Mucosa of descending colon (tissue), 3 donors: ENCODE data around the gene MAGI2. TPM values are rescaled to one million over a fixed set of nuclear protein-coding genes. Genes with fewer than 3 reads are reported as not detected.

Source experiments
- ATAC-seq: fragments of 200-7000 bp; cut with Tn5 transposase; one replicate; pipeline ENCODE4 v1.9.1; 2020; ENCODE audit warnings: mild to moderate bottlenecking, moderate library complexity
- DNase-seq, 3 donors: peaks; one replicate each; pipeline ENCODE4 v3.0.0-alpha.2; 2020
- H3K36me3 ChIP-seq: fragments of 200-600 bp; one replicate; pipeline ENCODE4 v1.8.0; 2021; ENCODE audit warnings: low read depth, mild to moderate bottlenecking
- H3K4me1 ChIP-seq: fragments of 200-600 bp; one replicate; pipeline ENCODE4 v1.8.0; 2021; ENCODE audit warnings: low read depth, mild to moderate bottlenecking
- H3K4me3 ChIP-seq: fragments of 200-600 bp; one replicate; pipeline ENCODE4 v1.8.0; 2021; ENCODE audit warnings: mild to moderate bottlenecking
- H3K9me3 ChIP-seq: fragments of 200-600 bp; one replicate; pipeline ENCODE4 v1.8.0; 2021; ENCODE audit warnings: mild to moderate bottlenecking
- CTCF ChIP-seq: fragments of 200-600 bp; IDR thresholded peaks from one replicate; pipeline ENCODE4 v1.8.0; 2022; ENCODE audit warnings: antibody characterized with exemption, mild to moderate bottlenecking
- intact Hi-C, 2 donors: fragments of 100-400 bp; cut with DNase I in 1 of 2; cut with micrococcal nuclease in 1 of 2; formaldehyde crosslinking; loops; one replicate each; pipeline versions ENCODE4 v1.11.0 to v1.11.1; 2022; cut with DNase I, micrococcal nuclease
- total RNA-seq, 3 donors: library from RNA; stranded (reverse); fragmentation: NEBNext Ultra II Directional in 2 of 3; extraction: Animal tissue kit (Norgen Biotek cat#: 25700) in 2 of 3; gene quantifications; one replicate each; pipeline versions ENCODE4 v1.2.1 to v1.2.4, GENCODE V29; 2021 to 2023
- donor health status: DM: no; HTN: no; CAD: no; lungs with moderate emphysema.
- donor health status: DM: no; HTN: no; CAD: no.
- donor health status: DM: no; HTN: yes; CAD: no.

Gene MAGI2
- total RNA-seq, 3 donors from 2014 or later: 1.9 to 14.5 (median 2.7) TPM

- intact Hi-C loops: no loop called here
- H3K36me3 ChIP-seq: no peaks in the 10 kb centered on the region
Observed at GRCh38 chr7:78121888-78122287, 1331.6 kb downstream of the MAGI2 start.

GRCh38 chr7:78118470-78118869 is 1335.0 kb downstream of the MAGI2 start:
- no peak for ATAC-seq
- no peaks in the 10 kb centered on the region for H3K4me1 ChIP-seq
- TF ChIP-seq CTCF: no peak
- H3K4me3 ChIP-seq: no peak overlapping the region
- H3K36me3 ChIP-seq: no peaks in the 10 kb centered on the region
- no peak for DNase-seq
- no peaks in the 10 kb centered on the region for H3K9me3 ChIP-seq
- intact Hi-C loops: no loop called here

More at GRCh38 chr7:78121888-78122287, 1331.6 kb downstream of the MAGI2 start:
- no peak for ATAC-seq
- H3K9me3 ChIP-seq: no peaks in the 10 kb centered on the region
- no peak for TF ChIP-seq CTCF
- H3K4me1 ChIP-seq: no peaks in the 10 kb centered on the region
- no peak for DNase-seq
- H3K4me3 ChIP-seq: no peak overlapping the region

GRCh38 chr7:78115876-78116275 is 1337.6 kb downstream of the MAGI2 start:
- no peak for ATAC-seq
- DNase-seq: no peak
- intact Hi-C loops: no loop called here
- no peak overlapping the region for H3K4me3 ChIP-seq
- no peaks in the 10 kb centered on the region for H3K36me3 ChIP-seq
- H3K9me3 ChIP-seq: no peaks in the 10 kb centered on the region
- no peak for TF ChIP-seq CTCF
- H3K4me1 ChIP-seq: no peaks in the 10 kb centered on the region

DNA sequence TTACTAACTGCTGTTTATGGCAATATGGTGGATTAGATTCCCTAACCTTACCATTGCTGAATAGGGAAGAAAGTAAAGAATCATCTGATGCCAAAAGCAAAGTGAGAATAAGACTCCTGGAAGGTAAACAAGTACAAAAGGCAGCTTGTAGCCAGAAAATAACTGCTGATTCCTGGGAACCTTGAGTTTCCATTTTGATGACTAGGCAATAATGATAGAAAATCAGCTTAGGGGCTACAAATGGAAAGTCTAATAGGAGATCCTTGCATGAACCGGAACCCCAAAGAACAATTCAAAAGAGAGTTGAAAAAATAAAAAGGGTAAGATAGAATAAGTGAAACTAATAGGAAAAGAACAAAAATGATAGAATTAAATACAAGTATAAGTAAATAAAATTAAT is 1338.5 kb downstream of the MAGI2 start:
- ATAC-seq (no peak), DNase-seq (no peak)
- H3K9me3 ChIP-seq: no peaks in the 10 kb centered on the region
- intact Hi-C loops: no loop called here
- H3K4me1 ChIP-seq: no peaks in the 10 kb centered on the region
- H3K36me3 ChIP-seq: no peaks in the 10 kb centered on the region
- TF ChIP-seq CTCF: no peak
- no peak overlapping the region for H3K4me3 ChIP-seq

DNA sequence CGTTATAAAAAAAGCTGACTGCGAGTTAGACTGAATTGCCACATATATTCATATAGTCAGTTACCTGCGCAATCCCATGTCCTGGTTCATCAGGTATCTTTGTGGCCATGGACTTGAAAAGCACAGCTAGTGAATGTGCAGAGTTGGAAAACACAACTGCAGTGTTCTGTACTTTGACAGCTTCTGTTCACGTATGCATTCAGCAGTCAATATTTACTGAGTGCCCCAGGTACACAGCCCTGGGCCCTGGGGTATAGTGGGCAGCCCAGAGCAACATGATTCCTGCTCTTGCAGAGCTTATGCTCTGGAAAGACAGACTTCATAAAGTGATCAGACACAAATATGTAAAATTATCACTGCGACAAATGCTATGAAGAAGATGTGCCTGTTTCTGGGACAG is 1341.0 kb downstream of the MAGI2 start:
- no peak for ATAC-seq
- DNase-seq: no peak
- Histone ChIP-seq H3K36me3 (no peaks in the 10 kb centered on the region), H3K4me1 (no peaks in the 10 kb centered on the region), H3K4me3 (no peak overlapping the region), H3K9me3 (no peaks in the 10 kb centered on the region)
- no peak for TF ChIP-seq CTCF
- intact Hi-C loops: no loop called here

DNA sequence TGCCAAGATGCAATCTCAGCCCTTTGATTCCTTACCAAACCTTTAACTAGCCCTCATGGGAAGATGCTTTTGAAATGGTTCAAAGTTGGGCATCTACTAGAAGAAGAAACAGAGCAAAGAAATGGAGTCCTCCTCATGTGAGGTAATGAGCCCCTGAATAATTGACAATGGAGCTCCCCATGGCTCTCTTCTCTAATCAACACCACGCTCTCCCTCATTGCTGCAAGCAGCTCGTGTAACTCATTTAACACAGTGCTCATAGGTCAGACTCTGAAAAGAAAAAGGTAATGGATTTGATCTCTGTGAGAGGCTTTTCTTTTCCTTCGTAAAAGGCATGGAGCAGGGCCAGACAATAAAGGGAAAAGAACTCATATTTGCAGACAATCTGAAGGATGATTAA is 1342.1 kb downstream of the MAGI2 start:
- ATAC-seq (no peak), DNase-seq (no peak)
- Histone ChIP-seq H3K4me1 (no peaks in the 10 kb centered on the region), H3K9me3 (no peaks in the 10 kb centered on the region), H3K4me3 (no peak overlapping the region), H3K36me3 (no peaks in the 10 kb centered on the region)
- intact Hi-C loops: no loop called here
- no peak for TF ChIP-seq CTCF
